ENCODE data around the gene MT1G. TPM values are rescaled to one million over a fixed set of nuclear protein-coding genes. Genes with fewer than 3 reads are reported as not detected.
"Not testable (repeated sequence)": the region's sequence is repeated elsewhere in the genome, so short reads cannot be mapped to it uniquely, and the experiment has no call there.

Gene MT1G
- polyA plus RNA-seq, 4 donors = 16.9 to 173 (median 36.0) TPM

DNA sequence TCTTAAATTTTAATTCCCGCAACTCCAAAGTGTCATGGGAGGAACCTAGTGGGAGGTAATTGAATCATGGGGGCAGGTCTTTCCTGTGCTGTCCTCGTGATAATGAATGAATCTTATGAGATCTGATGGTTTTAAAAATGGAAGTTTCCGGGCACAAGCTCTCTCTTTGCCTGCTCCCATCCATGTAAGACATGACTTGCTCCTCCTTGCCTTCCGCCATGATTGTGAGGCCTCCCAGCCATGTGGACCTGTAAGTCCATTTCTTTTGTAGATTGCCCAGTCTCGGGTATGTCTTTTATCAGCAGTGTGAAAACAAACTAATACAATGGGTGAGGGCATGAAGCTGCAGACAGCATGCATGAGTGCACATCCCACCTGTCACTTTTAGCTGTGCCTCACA is 44.7 kb downstream of the MT1G start:
- not testable (repeated sequence) for DNase-seq (ENCODE audit: low read depth in 4 of 4, low spot score in 3 of 4)

DNA sequence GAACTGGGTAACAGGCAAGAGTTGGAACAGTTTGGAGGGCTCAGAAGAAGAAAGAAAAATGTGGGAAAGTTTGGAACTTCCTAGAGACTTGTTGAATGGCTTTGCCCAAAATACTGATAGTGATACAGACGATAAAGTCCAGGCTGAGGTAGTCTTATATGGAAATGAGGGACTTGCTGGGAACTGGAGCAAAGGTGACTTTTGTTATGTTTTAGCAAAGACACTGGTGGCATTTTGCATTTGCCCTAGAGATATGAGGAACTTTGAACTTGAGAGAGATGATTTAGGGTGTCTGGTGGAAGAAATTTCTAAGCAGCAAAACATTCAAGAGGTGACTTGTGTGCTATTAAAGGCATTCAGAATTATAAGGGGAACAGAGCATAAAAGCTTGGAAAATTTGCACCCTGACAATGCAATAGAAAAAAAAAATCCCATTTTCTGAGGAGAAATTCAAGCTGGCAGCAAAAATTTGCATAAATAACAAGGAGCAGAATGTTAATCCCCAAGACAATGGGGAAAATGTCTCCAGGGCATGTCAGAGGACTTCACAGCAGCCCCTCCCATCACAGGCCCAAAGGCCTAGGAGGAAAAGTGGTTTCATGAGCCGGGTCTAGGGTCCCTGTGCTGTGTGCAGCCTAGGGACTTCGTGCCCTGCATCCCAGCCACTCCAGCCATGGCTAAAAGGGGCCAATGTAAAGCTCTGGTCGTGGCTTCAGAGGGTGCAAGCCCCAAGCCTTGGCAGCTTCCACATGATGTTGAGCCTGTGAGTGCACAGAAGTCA is 46.0 kb downstream of the MT1G start:
- not testable (repeated sequence) for DNase-seq (ENCODE audit: low read depth in 4 of 4, low spot score in 3 of 4)

DNA sequence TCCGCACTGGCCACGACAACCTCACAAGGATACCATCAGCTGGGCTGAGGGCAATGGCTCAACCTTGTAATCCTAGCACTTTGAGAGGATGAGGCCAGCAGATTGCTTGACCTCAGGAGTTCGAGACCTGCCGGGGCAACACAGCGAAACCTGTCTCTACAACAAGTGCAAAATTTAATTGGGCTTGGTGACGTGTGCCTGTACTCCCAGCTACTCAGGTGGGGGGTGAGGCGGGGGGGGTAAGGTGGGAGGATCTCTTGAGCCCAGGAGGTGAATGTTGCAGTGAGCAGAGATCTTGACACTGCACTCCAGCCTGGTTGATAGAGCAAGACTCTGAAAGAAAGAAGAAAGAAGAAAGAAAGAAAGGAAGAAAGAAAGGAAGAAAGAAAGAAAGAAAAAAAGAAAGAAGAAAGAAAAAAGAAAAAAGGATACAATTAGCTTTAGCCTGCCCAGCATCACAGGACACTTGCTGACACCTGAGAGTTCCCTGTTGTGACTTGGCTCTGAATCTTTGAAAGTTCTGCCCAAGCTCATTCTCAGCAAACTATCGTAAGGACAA is 47.4 kb downstream of the MT1G start:
- DNase-seq (ENCODE audit: low read depth in 4 of 4, low spot score in 3 of 4) = no peak

DNA sequence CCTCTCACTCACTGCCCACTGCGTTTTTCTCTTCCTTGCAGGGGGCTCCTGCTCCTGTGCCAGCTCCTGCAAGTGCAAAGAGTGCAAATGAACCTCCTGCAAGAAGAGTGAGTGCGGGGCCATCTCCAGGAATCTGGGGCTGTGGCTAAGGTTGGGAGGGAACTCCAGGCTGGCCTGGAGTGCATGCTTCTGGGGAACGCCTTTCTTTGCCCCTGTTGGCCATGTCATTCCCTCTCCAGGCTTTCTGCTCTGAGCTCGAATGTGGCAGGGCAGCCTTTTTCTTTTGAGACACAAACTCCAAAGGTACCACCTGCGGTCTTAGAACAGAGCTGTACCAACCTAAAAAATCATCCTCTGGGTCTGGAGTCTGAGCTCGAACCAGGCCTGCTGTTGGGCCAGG is 49.7 kb downstream of the MT1G start:
- no peak for DNase-seq (ENCODE audit: low read depth in 4 of 4, low spot score in 3 of 4)

DNA sequence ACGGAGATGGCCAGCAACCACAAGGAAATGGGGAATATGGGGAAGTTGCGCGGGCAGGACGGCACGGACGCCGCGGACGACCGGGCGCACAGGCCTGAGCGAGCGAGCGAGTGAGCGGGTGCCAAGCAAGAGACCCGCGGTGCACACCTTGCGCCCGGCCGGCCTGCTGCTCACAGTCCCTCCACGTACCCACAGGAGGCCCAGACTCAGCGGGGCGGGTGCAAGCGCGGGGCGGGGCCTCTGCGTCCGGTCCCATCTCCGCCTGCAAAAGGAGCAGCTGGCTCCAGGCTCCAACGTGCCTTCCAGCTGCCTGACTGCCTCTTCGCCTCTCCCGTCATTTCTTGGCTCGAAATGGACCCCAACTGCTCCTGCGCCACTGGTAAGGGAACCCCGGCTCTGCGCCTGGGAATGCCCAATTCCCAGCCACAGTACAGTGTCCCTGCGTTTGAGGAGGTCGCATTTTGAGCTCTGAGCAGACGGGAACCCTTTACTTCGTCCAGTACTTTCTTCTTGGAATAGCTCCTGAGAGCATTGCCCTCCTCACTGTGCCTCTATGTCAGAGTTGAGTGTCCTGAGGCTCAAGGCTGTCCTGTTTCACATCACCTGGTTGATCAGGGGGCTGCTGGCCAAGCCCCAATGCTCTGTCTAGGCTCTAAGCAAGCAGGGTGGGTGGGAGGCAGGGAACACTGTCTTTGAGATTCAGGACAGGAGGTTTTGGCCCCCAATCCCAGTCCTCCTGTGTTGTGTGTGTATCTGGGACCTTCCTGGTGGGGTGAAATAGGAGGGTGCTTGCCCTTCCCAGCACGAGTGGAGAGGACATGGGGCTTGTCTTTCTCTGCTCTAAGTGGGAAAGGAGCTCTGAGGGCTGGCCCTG is 50.4 kb downstream of the MT1G start:
- DNase-seq (ENCODE audit: low read depth in 4 of 4, low spot score in 3 of 4) = no peak

Other genes with a start within 250 kb of the MT1G start
- 100 to 1,000 TPM in 3 of 4 donors, 10 to 100 TPM in 1; 96.4 to 143 (median 124) TPM for gene AMFR, start 242.5 kb downstream of the MT1G start, polyA plus RNA-seq (ENCODE audit: insufficient read length in 4 of 4)
- 100 to 1,000 TPM; 119 to 154 (median 128) TPM for gene NUDT21, start 216.7 kb downstream of the MT1G start, polyA plus RNA-seq (ENCODE audit: insufficient read length in 4 of 4)
- gene OGFOD1, start 216.5 kb downstream of the MT1G start, polyA plus RNA-seq (ENCODE audit: insufficient read length in 4 of 4) = 10 to 100 TPM; 37.2 to 41.3 (median 38.9) TPM
- 100 to 1,000 TPM in 2 of 4 donors, 10 to 100 TPM in 2; 73.8 to 109 (median 93.8) TPM for gene BBS2, start 148.0 kb downstream of the MT1G start, polyA plus RNA-seq (ENCODE audit: insufficient read length in 4 of 4)
- not detected for gene MT4, start 103.0 kb downstream of the MT1G start, polyA plus RNA-seq (ENCODE audit: insufficient read length in 4 of 4)
- 1 to 10 TPM in 2 of 4 donors, under 1 TPM in 1, not detected in 1; 0.73 to 1.4 (median 1.0) TPM for gene MT3, start 78.5 kb downstream of the MT1G start, polyA plus RNA-seq (ENCODE audit: insufficient read length in 4 of 4)
- gene MT2A, start 59.5 kb downstream of the MT1G start, polyA plus RNA-seq (ENCODE audit: insufficient read length in 4 of 4) = 10 to 100 TPM; 19.5 to 27.5 (median 23.6) TPM
- gene MT1E, start 42.3 kb downstream of the MT1G start, polyA plus RNA-seq (ENCODE audit: insufficient read length in 4 of 4) = 10 to 100 TPM; 20.0 to 50.1 (median 24.8) TPM
- gene MT1M, start 35.4 kb downstream of the MT1G start, polyA plus RNA-seq (ENCODE audit: insufficient read length in 4 of 4) = 1 to 10 TPM in 1 of 4 donors, under 1 TPM in 2, not detected in 1; 0.27 to 1.1 (median 0.32) TPM
- not detected for gene MT1A, start 29.4 kb downstream of the MT1G start, polyA plus RNA-seq (ENCODE audit: insufficient read length in 4 of 4)
- gene MT1B, start 16.2 kb downstream of the MT1G start, polyA plus RNA-seq (ENCODE audit: insufficient read length in 4 of 4) = under 1 TPM in 1 of 4 donors, not detected in 3; 0.59 TPM
- 10 to 100 TPM in 3 of 4 donors, 1 to 10 TPM in 1; 4.9 to 73.8 (median 49.8) TPM for gene MT1F, start 10.1 kb downstream of the MT1G start, polyA plus RNA-seq (ENCODE audit: insufficient read length in 4 of 4)
- gene MT1H, start 1.7 kb upstream of the MT1G start, polyA plus RNA-seq (ENCODE audit: insufficient read length in 4 of 4) = 10 to 100 TPM in 2 of 4 donors, 1 to 10 TPM in 2; 4.4 to 57.8 (median 10.6) TPM
- gene MT1X, start 14.4 kb upstream of the MT1G start, polyA plus RNA-seq (ENCODE audit: insufficient read length in 4 of 4) = 10 to 100 TPM; 16.7 to 48.4 (median 22.0) TPM
- gene NUP93, start 62.1 kb upstream of the MT1G start, polyA plus RNA-seq (ENCODE audit: insufficient read length in 4 of 4) = 10 to 100 TPM; 50.1 to 94.4 (median 79.9) TPM
- 10 to 100 TPM in 3 of 4 donors, 1 to 10 TPM in 1; 1.3 to 37.8 (median 35.0) TPM for gene SLC12A3, start 197.1 kb upstream of the MT1G start, polyA plus RNA-seq (ENCODE audit: insufficient read length in 4 of 4)